DND-41 (cell line): Measurements from ENCODE around the gene AHRR.
"Not testable (repeated sequence)": the region's sequence is repeated elsewhere in the genome, so short reads cannot be mapped to it uniquely, and the experiment has no call there.

Source experiments
- CTCF ChIP-seq: IDR thresholded peaks from 2 replicates; pipeline ENCODE4 v1.5.1; 2012; ENCODE audit warnings: borderline replicate concordance, low read length, moderate library complexity, mild to moderate bottlenecking; ENCODE audit not compliant: poor library complexity, severe bottlenecking; ENCODE audit errors: extremely low read depth
- EZH2 ChIP-seq: IDR thresholded peaks from 3 replicates; pipeline ENCODE4 v1.6.1; 2012; ENCODE audit warnings: borderline replicate concordance, low read depth, mild to moderate bottlenecking, moderate library complexity, low read length, inconsistent platforms; ENCODE audit not compliant: severe bottlenecking

GRCh38 chr5:302416-302815 lies 19.1 kb upstream of the AHRR start:
- not testable (repeated sequence) for TF ChIP-seq CTCF, EZH2
